SU-DHL-6 (cell line): ENCODE measurements around the gene TBC1D5.

Source experiments
- H2AFZ ChIP-seq: fragments of 200-600 bp; sonication (generic); 2 replicates; pipeline ENCODE4 v1.6.1; 2014; ENCODE audit warnings: low read depth, mild to moderate bottlenecking, moderate library complexity, mixed read lengths, antibody characterized with exemption, low read length; ENCODE audit not compliant: severe bottlenecking
- H3F3A ChIP-seq: fragments of 200-600 bp; shearing (Covaris generic); 2 replicates; pipeline ENCODE4 v1.6.0; 2016; ENCODE audit warnings: antibody characterized with exemption, mild to moderate bottlenecking; ENCODE audit not compliant: insufficient read depth
- H3K27ac ChIP-seq: fragments of 200-600 bp; sonication (generic); 2 replicates; pipeline ENCODE4 v1.5.1; 2016; ENCODE audit warnings: low read depth, mild to moderate bottlenecking, low read length, moderate library complexity, mixed read lengths
- H3K27me3 ChIP-seq: fragments of 200-600 bp; sonication (generic), shearing (Covaris generic); 2 replicates; pipeline ENCODE4 v1.6.0; 2014; ENCODE audit warnings: mild to moderate bottlenecking, low read length
- H3K36me3 ChIP-seq: fragments of 200-600 bp; sonication (generic); 2 replicates; pipeline ENCODE4 v1.6.1; 2014; ENCODE audit warnings: mild to moderate bottlenecking, low read length, mixed read lengths
- H3K4me2 ChIP-seq: fragments of 300-600, 200-600 bp; shearing (Covaris generic), sonication (generic); 2 replicates; pipeline ENCODE4 v1.6.0; 2014; ENCODE audit warnings: low read length, low read depth, mild to moderate bottlenecking; ENCODE audit not compliant: poor library complexity, severe bottlenecking
- H3K4me3 ChIP-seq: fragments of 200-600 bp; sonication (generic); 2 replicates; pipeline ENCODE4 v1.5.1; 2014; ENCODE audit warnings: antibody characterized with exemption, low read length, mild to moderate bottlenecking, mixed read lengths; ENCODE audit not compliant: insufficient read depth, poor library complexity, severe bottlenecking
- H3K79me2 ChIP-seq: fragments of 200-600 bp; sonication (generic); 2 replicates; pipeline ENCODE4 v1.6.1; 2014; ENCODE audit warnings: mild to moderate bottlenecking, low read length, moderate library complexity; ENCODE audit not compliant: insufficient read depth
- H3K9ac ChIP-seq: fragments of 200-600 bp; sonication (generic); 2 replicates; pipeline ENCODE4 v1.7.0; 2014; ENCODE audit warnings: mild to moderate bottlenecking, low read length
- H3K9me2 ChIP-seq: fragments of 200-600 bp; sonication (generic); replicated peaks from 2 replicates; pipeline ENCODE4 v1.6.1; 2014; ENCODE audit warnings: low read length; ENCODE audit not compliant: insufficient read depth
- H3K9me3 ChIP-seq: fragments of 200-600 bp; sonication (generic); 2 replicates; pipeline ENCODE4 v1.6.1; 2014; ENCODE audit warnings: low read length, mixed read lengths; ENCODE audit not compliant: insufficient read depth
- H4K20me1 ChIP-seq: fragments of 200-600 bp; sonication (generic); 2 replicates; pipeline ENCODE4 v1.6.1; 2014; ENCODE audit warnings: low read depth, mild to moderate bottlenecking, antibody characterized with exemption, low read length, moderate library complexity, mixed read lengths
- CTCF ChIP-seq: fragments of 200-600 bp; sonication (generic); IDR thresholded peaks from one replicate; pipeline ENCODE4 v1.5.1; 2017; ENCODE audit warnings: antibody characterized with exemption, mild to moderate bottlenecking, low read length, moderate library complexity; ENCODE audit not compliant: insufficient read depth, poor library complexity, severe bottlenecking
- EZH2phosphoT487 ChIP-seq: fragments of 200-600 bp; sonication (generic), shearing (Covaris generic); conservative IDR thresholded peaks from 2 replicates; pipeline ENCODE4 v1.6.1; 2018; ENCODE audit warnings: mild to moderate bottlenecking, antibody characterized with exemption, low read length, moderate library complexity, mixed read lengths

Gene TBC1D5

GRCh38 chr3:17369973-17370372, 372.5 kb downstream of the TBC1D5 start:
- Histone ChIP-seq H3K9me2 (no peaks in the 10 kb centered on the region), H2AFZ (no peak overlapping the region), H3F3A (no peaks in the 10 kb centered on the region), H3K9ac (no peak overlapping the region), H3K27me3 (no peaks in the 10 kb centered on the region), H3K4me2 (no peak overlapping the region), H3K36me3 (peaks cover 11% of the 10 kb centered on the region; the same call in 1 of the 2 replicates), H4K20me1 (no peaks in the 10 kb centered on the region), H3K79me2 (no peaks in the 10 kb centered on the region), H3K4me3 (no peak overlapping the region), H3K9me3 (no peaks in the 10 kb centered on the region), H3K27ac (no peak overlapping the region)
- TF ChIP-seq EZH2phosphoT487, result no peak
- TF ChIP-seq CTCF, result no peak

- Histone ChIP-seq H3F3A (no peaks in the 10 kb centered on the region), H3K4me2 (no peak overlapping the region), H3K4me3 (no peak overlapping the region), H3K36me3 (peaks cover 6% of the 10 kb centered on the region; the same call in 1 of the 2 replicates), H3K9me3 (no peaks in the 10 kb centered on the region), H2AFZ (no peak overlapping the region), H3K9me2 (no peaks in the 10 kb centered on the region), H3K27me3 (no peaks in the 10 kb centered on the region), H3K9ac (no peak overlapping the region), H3K27ac (no peak overlapping the region), H4K20me1 (no peaks in the 10 kb centered on the region), H3K79me2 (no peaks in the 10 kb centered on the region)
- no peak for TF ChIP-seq EZH2phosphoT487
Observed at GRCh38 chr3:17367171-17367570, 375.3 kb downstream of the TBC1D5 start.

- TF ChIP-seq CTCF (no peak), EZH2phosphoT487 (no peak)
- Histone ChIP-seq H3K4me2 (no peak overlapping the region), H3K36me3 (no peaks in the 10 kb centered on the region), H3K4me3 (no peak overlapping the region), H3K9ac (no peak overlapping the region), H3K27me3 (no peaks in the 10 kb centered on the region), H3K9me2 (no peaks in the 10 kb centered on the region), H3K79me2 (no peaks in the 10 kb centered on the region), H4K20me1 (no peaks in the 10 kb centered on the region), H3F3A (no peaks in the 10 kb centered on the region), H3K9me3 (no peaks in the 10 kb centered on the region), H2AFZ (no peak overlapping the region), H3K27ac (no peak overlapping the region)
Observed at GRCh38 chr3:17360991-17361390, 381.4 kb downstream of the TBC1D5 start.

GRCh38 chr3:17359911-17360310, 382.5 kb downstream of the TBC1D5 start:
- H3K36me3 ChIP-seq, result peaks cover 2% of the 10 kb centered on the region; the same call in 1 of the 2 replicates
- no peak overlapping the region for H2AFZ ChIP-seq
- H3K27ac ChIP-seq, result no peak overlapping the region
- H3K9me3 ChIP-seq, result no peaks in the 10 kb centered on the region
- H3F3A ChIP-seq, result 0 out of 2 replicates have a peak, but pooled peaks cover 3% of the 10 kb centered on the region
- H4K20me1 ChIP-seq, result no peaks in the 10 kb centered on the region
- H3K4me2 ChIP-seq, result no peak overlapping the region
- H3K79me2 ChIP-seq, result no peaks in the 10 kb centered on the region
- no peak overlapping the region for H3K9ac ChIP-seq
- no peaks in the 10 kb centered on the region for H3K9me2 ChIP-seq
- TF ChIP-seq CTCF (no peak), EZH2phosphoT487 (no peak)
- no peaks in the 10 kb centered on the region for H3K27me3 ChIP-seq
- no peak overlapping the region for H3K4me3 ChIP-seq
